A673 (cell line): ENCODE measurements around the gene C2CD4A.

Experiments
- CTCF ChIP-seq: fragments of 300-800, 200-600 bp; sonication (generic); conservative IDR thresholded peaks from 2 replicates; pipeline ENCODE4 v1.5.1; 2017; ENCODE audit warnings: low read depth, mild to moderate bottlenecking, antibody characterized with exemption, low read length, moderate library complexity, mixed read lengths
- EZH2 ChIP-seq: fragments of 200-600 bp; sonication (generic); IDR thresholded peaks from 2 replicates; pipeline ENCODE4 v1.6.1; 2017; ENCODE audit warnings: borderline replicate concordance, low read depth, mild to moderate bottlenecking, mixed read lengths, antibody characterized with exemption, low read length; ENCODE audit not compliant: poor library complexity, severe bottlenecking

DNA sequence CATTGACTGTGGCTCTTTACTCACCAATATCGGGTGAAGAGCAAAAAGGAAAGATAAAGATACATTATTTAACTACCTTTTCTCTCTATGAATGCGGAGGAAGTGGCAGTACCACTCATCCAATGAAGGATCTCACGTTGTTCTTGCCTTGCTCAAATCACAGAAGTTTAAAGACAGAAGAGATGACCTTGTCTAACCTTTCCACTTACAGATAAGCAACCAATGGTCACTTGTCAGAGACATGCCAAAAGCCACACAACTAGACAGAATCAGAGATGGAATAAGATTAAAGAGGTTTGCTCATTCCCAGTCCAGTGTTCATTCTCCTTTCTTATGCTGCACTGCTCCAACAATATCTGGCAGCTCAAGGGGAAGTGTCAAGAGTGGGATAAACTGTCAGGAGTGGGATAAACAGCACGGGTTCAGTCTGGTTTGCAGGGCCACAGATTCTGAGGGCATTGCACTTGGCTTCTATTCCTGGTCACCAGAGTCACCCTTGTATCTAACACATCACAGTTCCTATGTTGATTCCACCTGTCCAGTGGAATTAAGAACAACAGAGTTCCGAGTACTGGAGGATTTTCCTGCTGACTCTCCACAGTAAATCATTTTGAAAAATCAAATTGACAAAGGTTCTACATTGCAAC lies 13.2 kb upstream of the C2CD4A start:
- TF ChIP-seq CTCF: no peak
- TF ChIP-seq EZH2: no peak
